Lung (tissue), 12 donors: ENCODE measurements around the gene SH3GL2. TPM values are rescaled to one million over a fixed set of nuclear protein-coding genes. Genes with fewer than 3 reads are reported as not detected.

Experiments
- ATAC-seq: fragments of 200-7000 bp; cut with Tn5 transposase; one replicate; pipeline ENCODE4 v1.9.1; 2020; ENCODE audit warnings: moderate number of reproducible peaks; ENCODE audit not compliant: insufficient read depth, low FRiP score
- DNase-seq, 3 donors: peaks; one replicate each; pipeline ENCODE4 v3.0.0-alpha.2; 2013 to 2017
- H3K27ac ChIP-seq, 2 donors: one replicate each; pipeline ENCODE4 v1.5.1; 2013; ENCODE audit warnings: mild to moderate bottlenecking in 2 of 2, moderate library complexity in 2 of 2, control low read depth in 1 of 2, inconsistent platforms in 1 of 2, low read depth in 1 of 2, low read length in 1 of 2
- H3K27me3 ChIP-seq, 3 donors: one replicate each; pipeline ENCODE4 v1.5.1; 2013; ENCODE audit warnings: low read length in 2 of 3; ENCODE audit not compliant: control insufficient read depth in 3 of 3, insufficient read depth in 3 of 3
- H3K36me3 ChIP-seq, 4 donors: one replicate each; pipeline ENCODE4 v1.5.1; 2013; ENCODE audit warnings: low read length in 4 of 4, mild to moderate bottlenecking in 1 of 4, moderate library complexity in 1 of 4; ENCODE audit not compliant: control insufficient read depth in 4 of 4, insufficient read depth in 4 of 4
- H3K4me1 ChIP-seq, 5 donors: one replicate each; pipeline ENCODE4 v1.5.1; 2013; ENCODE audit warnings: low read length in 5 of 5, mild to moderate bottlenecking in 2 of 5, moderate library complexity in 1 of 5; ENCODE audit not compliant: control insufficient read depth in 5 of 5, insufficient read depth in 5 of 5
- H3K4me3 ChIP-seq: one replicate; pipeline ENCODE4 v1.5.1; 2013; ENCODE audit warnings: mild to moderate bottlenecking, control low read depth, moderate library complexity
- H3K9ac ChIP-seq, 2 donors: one replicate each; pipeline ENCODE4 v1.5.1; 2013; ENCODE audit warnings: low read length in 2 of 2, control low read depth in 1 of 2; ENCODE audit not compliant: insufficient read depth in 1 of 2
- H3K9me3 ChIP-seq, 4 donors: one replicate each; pipeline ENCODE4 v1.5.1; 2013; ENCODE audit warnings: low read length in 3 of 4, mild to moderate bottlenecking in 1 of 4, moderate library complexity in 1 of 4; ENCODE audit not compliant: control insufficient read depth in 4 of 4, insufficient read depth in 3 of 4
- WGBS, 2 donors: extraction: QIAGEN DNeasy Blood & Tissue Kit; methylation state at CpG; one replicate each; pipeline ENCODE4 v1.1.7; 2013; 5-methylcytosine and 5-hydroxymethylcytosine counted together
- polyA plus RNA-seq, 2 donors: library from polyadenylated mRNA; stranded (reverse); fragments of 200-250 nt; gene quantifications; one replicate each; pipeline ENCODE4 v1.2.1, GENCODE V29; 2013
- total RNA-seq, 2 donors: library from RNA; depleted of rRNA in 1 of 2; stranded (reverse); fragments of >200 nt in 1 of 2; gene quantifications; one replicate each; pipeline ENCODE4 v1.2.1, GENCODE V29; 2014 to 2021
- TF ChIP-seq, protein P1 (sequence below): IDR thresholded peaks from 2 replicates; pipeline ENCODE4 v1.5.1; 2012; ENCODE audit warnings: mild to moderate bottlenecking; ENCODE audit errors: control extremely low read depth, extremely low read depth
- donor health status: control.
- donor health status: control.
- donor health status: Bipolar disorder and iron deficiency.
- donor health status: healthy.
- donor health status: DM: yes; HTN: yes; CAD: no.

SH3GL2 gene
- total and polyA plus RNA-seq, 4 donors = 0.07 to 2.9 (median 1.1) TPM

DNA sequence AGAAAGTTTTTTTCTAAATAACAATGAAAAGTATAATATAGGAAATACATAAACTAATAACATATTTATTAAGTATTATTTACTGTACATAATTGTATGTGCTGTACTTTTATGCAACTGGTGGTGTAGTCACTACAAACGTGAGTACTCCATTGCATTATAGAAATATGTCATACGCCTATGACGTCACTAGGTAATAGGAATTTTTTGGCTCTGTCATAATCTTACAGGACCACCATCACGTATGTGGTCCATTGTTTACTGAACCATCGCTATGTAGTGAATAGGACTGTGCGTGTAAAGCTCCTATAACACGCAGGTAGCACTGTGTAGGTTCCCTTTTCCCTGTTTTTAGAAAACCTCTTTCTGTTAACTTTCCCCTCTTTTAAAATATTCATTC lies 255.0 kb downstream of the SH3GL2 start:
- Histone ChIP-seq H3K4me1 (no peaks in the 10 kb centered on the region), H3K9ac (no peak overlapping the region), H3K27ac (no peak overlapping the region), H3K4me3 (no peak overlapping the region), H3K9me3 (no peaks in the 10 kb centered on the region), H3K27me3 (no peaks in the 10 kb centered on the region), H3K36me3 (no peaks in the 10 kb centered on the region)
- DNase-seq = no peak
- ATAC-seq = no peak
- WGBS, 2 donors = 88 to 90% methylated on average over 7 of the region's 7 CpGs
- TF ChIP-seq, protein P1, sequence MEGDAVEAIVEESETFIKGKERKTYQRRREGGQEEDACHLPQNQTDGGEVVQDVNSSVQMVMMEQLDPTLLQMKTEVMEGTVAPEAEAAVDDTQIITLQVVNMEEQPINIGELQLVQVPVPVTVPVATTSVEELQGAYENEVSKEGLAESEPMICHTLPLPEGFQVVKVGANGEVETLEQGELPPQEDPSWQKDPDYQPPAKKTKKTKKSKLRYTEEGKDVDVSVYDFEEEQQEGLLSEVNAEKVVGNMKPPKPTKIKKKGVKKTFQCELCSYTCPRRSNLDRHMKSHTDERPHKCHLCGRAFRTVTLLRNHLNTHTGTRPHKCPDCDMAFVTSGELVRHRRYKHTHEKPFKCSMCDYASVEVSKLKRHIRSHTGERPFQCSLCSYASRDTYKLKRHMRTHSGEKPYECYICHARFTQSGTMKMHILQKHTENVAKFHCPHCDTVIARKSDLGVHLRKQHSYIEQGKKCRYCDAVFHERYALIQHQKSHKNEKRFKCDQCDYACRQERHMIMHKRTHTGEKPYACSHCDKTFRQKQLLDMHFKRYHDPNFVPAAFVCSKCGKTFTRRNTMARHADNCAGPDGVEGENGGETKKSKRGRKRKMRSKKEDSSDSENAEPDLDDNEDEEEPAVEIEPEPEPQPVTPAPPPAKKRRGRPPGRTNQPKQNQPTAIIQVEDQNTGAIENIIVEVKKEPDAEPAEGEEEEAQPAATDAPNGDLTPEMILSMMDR = no peak

DNA sequence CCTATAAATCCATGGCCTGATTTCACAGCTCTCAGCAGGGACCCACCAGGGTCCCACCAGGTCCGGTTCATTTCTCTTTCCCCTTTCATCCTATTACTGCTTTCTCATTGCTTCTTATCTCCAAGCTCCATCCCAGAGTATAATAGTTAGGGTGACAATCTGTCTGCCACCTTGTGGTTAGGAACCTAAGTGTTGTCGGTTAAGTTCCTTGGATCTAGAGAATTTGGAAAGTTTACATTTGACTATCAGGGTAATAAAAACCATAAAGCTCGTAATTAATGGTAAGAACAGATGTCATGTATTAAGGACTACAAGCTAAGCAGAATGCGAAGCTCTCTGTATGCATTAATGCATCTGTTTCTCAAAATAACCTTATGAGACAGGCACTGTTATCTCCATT lies 259.1 kb downstream of the SH3GL2 start:
- ATAC-seq = no peak
- Histone ChIP-seq H3K36me3 (no peaks in the 10 kb centered on the region), H3K9ac (no peak overlapping the region), H3K4me3 (no peak overlapping the region), H3K4me1 (no peaks in the 10 kb centered on the region), H3K27me3 (no peaks in the 10 kb centered on the region), H3K27ac (no peak overlapping the region), H3K9me3 (peaks cover 0 to under 1% (median 0%) of the 10 kb centered on the region in 4 donors)
- TF ChIP-seq, protein P1 = no peak
- no peak for DNase-seq
- 62 to 64% methylated on average over 4 of the region's 4 CpGs for WGBS, 2 donors

DNA sequence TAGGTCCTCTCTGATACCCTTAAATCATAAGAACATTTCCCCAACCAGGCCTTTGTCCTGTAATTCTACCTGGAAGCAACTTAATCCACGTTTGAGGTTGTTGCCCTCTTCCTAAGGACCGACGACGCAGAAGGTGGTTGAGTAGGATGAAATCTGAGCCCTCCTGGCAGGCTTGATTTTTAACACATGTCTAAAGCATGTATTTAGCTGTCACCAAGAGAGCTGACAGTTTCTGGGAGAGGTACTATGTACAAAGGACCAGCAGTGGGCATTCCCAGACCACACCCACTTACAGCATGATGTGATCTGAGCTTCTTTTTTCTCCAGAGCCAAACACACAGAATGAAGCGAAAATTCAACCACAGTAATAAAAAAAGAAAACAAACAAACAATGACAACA lies 260.9 kb downstream of the SH3GL2 start:
- no peaks in the 10 kb centered on the region for H3K36me3 ChIP-seq
- no peak overlapping the region for H3K27ac ChIP-seq
- H3K9ac ChIP-seq = no peak overlapping the region
- no peaks in the 10 kb centered on the region for H3K4me1 ChIP-seq
- peaks cover 0 to 4% (median 0%) of the 10 kb centered on the region in 4 donors for H3K9me3 ChIP-seq
- DNase-seq (peak in 1 of 3 donors; percentile 31), ATAC-seq (no peak)
- no peak overlapping the region for H3K4me3 ChIP-seq
- H3K27me3 ChIP-seq = no peaks in the 10 kb centered on the region
- WGBS, 2 donors = 64 to 76% methylated on average over 5 of the region's 5 CpGs
- TF ChIP-seq, protein P1 = no peak

DNA sequence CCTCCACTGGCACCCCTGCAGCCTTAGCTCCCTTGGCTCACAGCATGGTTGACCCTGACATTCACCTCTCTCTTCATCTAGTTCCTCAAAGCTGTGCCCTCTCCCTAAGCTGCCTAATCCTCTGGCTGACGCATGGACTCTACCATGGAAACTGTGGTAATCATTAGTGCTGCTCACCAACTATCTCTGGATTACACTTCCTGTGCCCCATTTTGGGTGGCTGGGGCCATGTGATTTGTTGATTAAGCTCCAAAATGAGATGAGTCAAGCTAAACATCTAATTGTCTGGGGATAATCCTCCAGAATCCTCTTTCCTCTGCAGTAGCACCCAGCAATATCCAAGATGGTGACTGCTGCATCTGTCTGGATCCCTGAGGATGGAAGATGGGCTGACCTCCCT lies 264.4 kb downstream of the SH3GL2 start:
- H3K27me3 ChIP-seq = no peaks in the 10 kb centered on the region
- TF ChIP-seq, protein P1 = no peak
- no peak for ATAC-seq
- WGBS, 2 donors = 86 to 97% methylated on average over 1 of the region's 1 CpG
- no peaks in the 10 kb centered on the region for H3K4me1 ChIP-seq
- H3K27ac ChIP-seq = no peak overlapping the region
- peaks cover 0 to 6% (median 0%) of the 10 kb centered on the region in 4 donors for H3K9me3 ChIP-seq
- no peak overlapping the region for H3K4me3 ChIP-seq
- no peak for DNase-seq
- no peak overlapping the region for H3K9ac ChIP-seq
- no peaks in the 10 kb centered on the region for H3K36me3 ChIP-seq
